Activated naive CD4-positive, alpha-beta T cell treated with anti-CD3 and anti-CD28 coated beads, Interleukin-2, amount 10 ng/mL, durations not matched to agents 7 days and 5 days (primary cell): ENCODE results near the gene CGB3.
"Not testable (repeated sequence)": the region's sequence is repeated elsewhere in the genome, so short reads cannot be mapped to it uniquely, and the experiment has no call there.

Experiments
- CTCF ChIA-PET: fragments of 350-600 bp; sonication (Branson Sonifier 250); formaldehyde crosslinking; loops from one replicate; lab custom pipeline; 2021; ENCODE audit warnings: antibody characterized with exemption; lab: Charles Lee
- DNase-seq: peaks from one replicate; pipeline ENCODE4 v3.0.0-alpha.2; 2020
- H3K27ac Mint-ChIP-seq: one replicate; pipeline ENCODE4 v1.8.0; 2021; ENCODE audit warnings: mild to moderate bottlenecking, moderate library complexity, mixed read lengths
- H3K27me3 Mint-ChIP-seq: one replicate; pipeline ENCODE4 v1.8.0; 2021; ENCODE audit warnings: mild to moderate bottlenecking, mixed read lengths
- H3K36me3 Mint-ChIP-seq: one replicate; pipeline ENCODE4 v1.8.0; 2021; ENCODE audit warnings: mixed read lengths
- H3K4me1 Mint-ChIP-seq: one replicate; pipeline ENCODE4 v1.8.0; 2021; ENCODE audit warnings: mixed read lengths
- H3K4me3 Mint-ChIP-seq: one replicate; pipeline ENCODE4 v1.8.0; 2021; ENCODE audit warnings: mild to moderate bottlenecking, moderate library complexity, mixed read lengths
- H3K9me3 Mint-ChIP-seq: one replicate; pipeline ENCODE4 v1.8.0; 2021; ENCODE audit warnings: mixed read lengths

CGB3 gene

DNA sequence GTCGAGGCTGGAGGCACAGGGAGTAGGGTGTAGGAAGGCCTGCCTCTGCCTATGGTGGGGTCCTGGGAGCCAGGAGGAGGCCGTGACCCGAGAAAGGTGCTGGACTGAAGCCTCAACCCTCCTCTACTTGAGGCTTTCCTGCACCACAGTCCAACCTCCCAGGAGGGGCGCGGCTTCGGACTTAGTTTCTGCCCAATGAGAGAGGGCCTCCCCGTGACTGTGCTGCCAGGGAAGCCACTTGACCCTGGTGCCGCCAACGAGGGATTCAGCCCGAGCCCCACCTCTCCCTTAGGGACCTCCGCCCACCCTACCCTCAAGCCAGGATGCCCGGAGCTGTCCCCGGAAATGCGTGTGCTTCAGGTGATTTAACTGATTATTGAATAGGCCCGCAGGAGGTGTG lies at the start of gene CGB3:
Gene CGB3 (minus strand): TSS at position 101 of the 400 bp plus-strand sequence. CDS start 362 bp downstream, outside the sequence.
- H3K27ac Mint-ChIP-seq, H3K9me3 Mint-ChIP-seq, DNase-seq, CTCF ChIA-PET, H3K36me3 Mint-ChIP-seq, H3K4me3 Mint-ChIP-seq: not testable (repeated sequence)
- peaks cover 14% of the 10 kb centered on the region for H3K4me1 Mint-ChIP-seq
- H3K27me3 Mint-ChIP-seq = peaks cover 24% of the 10 kb centered on the region

DNA sequence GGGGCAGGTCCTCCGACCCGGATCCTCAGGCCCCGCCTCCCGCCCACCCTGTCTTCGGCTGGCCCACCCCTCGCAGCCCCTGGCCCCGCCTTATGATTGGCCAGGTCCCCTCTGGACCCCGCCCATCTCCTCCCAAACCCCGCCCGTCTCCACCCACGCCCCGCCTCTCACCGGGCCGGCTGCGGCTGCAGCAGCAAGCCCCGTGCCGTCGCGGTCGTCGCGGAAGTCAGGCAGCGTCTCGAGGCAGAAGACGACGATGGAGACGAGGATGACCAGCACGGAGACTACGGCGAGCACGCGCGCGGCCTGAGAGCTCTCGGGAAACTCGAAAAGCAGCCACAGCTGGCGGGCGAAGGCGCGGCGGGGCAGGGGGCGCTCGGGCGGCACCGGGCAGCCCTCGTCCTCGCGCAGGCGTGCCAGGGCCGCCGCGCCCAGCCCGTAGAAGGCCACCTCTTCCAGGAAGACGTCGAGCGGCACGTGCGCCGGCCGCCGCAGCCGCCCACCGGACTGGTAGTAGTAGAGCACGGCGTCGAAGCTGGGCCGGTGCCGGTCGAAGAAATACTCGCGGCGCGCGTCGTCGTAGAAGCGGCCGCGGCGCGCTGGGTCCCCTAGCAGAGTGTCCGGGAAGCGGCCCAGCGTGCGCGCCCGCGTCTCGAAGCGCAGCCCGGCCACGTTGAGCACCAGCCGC lies 47.9 kb upstream of the CGB3 start:
- peaks cover 5% of the 10 kb centered on the region for H3K36me3 Mint-ChIP-seq
- peaks cover 92% of the 10 kb centered on the region for H3K27me3 Mint-ChIP-seq
- DNase-seq = peak; percentile 49
- CTCF ChIA-PET = no interaction called here
- no peaks in the 10 kb centered on the region for H3K9me3 Mint-ChIP-seq
- peaks cover 15% of the 10 kb centered on the region for H3K4me1 Mint-ChIP-seq
- H3K27ac Mint-ChIP-seq = no peak overlapping the region
- no peak overlapping the region for H3K4me3 Mint-ChIP-seq

DNA sequence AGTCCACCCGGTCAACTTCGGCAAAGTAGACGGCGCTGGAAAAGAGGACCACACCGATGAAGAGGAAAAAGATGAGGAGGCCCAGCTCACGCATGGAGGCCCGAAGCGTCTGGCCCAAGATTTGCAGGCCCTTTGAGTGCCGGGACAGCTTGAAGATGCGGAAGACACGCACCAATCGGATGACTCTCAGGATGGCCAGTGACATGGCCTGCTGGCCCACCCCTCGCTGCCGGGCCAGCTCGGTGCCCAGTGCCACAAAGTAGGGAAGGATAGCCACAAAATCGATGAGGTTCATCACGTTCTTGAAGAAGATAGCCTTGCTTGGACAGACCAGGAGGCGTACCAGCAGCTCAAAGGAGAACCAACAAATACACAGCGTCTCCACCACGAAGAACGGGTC lies 46.3 kb upstream of the CGB3 start:
- H3K4me3 Mint-ChIP-seq = no peak overlapping the region
- peaks cover 95% of the 10 kb centered on the region for H3K27me3 Mint-ChIP-seq
- peaks cover 5% of the 10 kb centered on the region for H3K36me3 Mint-ChIP-seq
- no peaks in the 10 kb centered on the region for H3K9me3 Mint-ChIP-seq
- no peak overlapping the region for H3K27ac Mint-ChIP-seq
- peaks cover 15% of the 10 kb centered on the region for H3K4me1 Mint-ChIP-seq
- DNase-seq = no peak
- CTCF ChIA-PET = interaction anchor here (0.9 to 1.3 kb wide), 2 partner anchors 28 to 156 kb away, joined by 3 read pairs; no protein-coding TSS in a partner anchor

DNA sequence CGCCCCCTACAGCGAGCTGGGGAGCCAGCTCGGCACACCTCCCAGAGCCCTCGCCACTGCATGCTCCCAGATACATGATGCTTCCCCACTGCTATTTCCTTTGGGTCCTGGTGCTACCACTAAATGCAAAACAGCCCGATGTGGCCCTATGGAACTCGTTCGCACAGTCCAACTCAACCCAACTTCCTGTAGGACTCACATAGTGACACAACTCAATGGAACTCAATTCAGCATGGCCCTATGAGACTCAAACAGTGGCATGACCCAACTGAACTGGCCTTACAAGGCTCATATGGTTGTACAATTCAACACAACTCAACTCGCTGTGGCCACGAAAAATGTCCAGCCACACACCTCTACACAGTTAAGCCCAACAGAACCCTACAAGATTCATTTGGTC lies 44.9 kb upstream of the CGB3 start:
- peaks cover 96% of the 10 kb centered on the region for H3K27me3 Mint-ChIP-seq
- peaks cover 5% of the 10 kb centered on the region for H3K36me3 Mint-ChIP-seq
- CTCF ChIA-PET = interaction anchor here (1.8 kb wide), 1 partner anchor 130 kb away, joined by 7 read pairs; no protein-coding TSS in a partner anchor
- H3K9me3 Mint-ChIP-seq = no peaks in the 10 kb centered on the region
- no peak for DNase-seq
- H3K4me1 Mint-ChIP-seq = peaks cover 15% of the 10 kb centered on the region
- no peak overlapping the region for H3K27ac Mint-ChIP-seq
- H3K4me3 Mint-ChIP-seq = no peak overlapping the region

DNA sequence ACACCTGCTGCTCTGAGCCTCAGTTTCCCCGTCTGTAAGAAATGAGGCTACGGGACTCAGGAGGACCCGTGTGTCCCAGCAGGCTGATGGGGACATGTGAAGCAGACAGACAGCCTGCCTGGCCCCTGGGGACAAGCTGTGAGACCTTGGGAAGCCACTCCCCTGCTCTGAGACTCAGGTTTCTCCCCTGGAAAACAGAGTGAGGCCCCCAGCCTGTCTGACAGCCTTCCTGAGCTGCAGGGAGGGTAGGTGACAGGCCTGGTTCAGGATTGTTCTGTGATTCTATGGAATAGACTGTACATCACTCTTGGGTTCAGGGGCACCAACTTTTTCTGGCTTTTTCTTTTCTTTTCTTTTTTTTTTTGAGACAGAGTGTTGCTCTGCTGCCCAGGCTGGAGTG lies 43.4 kb upstream of the CGB3 start:
- Mint-ChIP-seq H3K36me3 (no peaks in the 10 kb centered on the region), H3K27me3 (peaks cover 96% of the 10 kb centered on the region), H3K4me3 (no peak overlapping the region), H3K4me1 (peaks cover 6% of the 10 kb centered on the region), H3K9me3 (no peaks in the 10 kb centered on the region), H3K27ac (no peak overlapping the region)
- no peak for DNase-seq
- CTCF ChIA-PET = no interaction called here

DNA sequence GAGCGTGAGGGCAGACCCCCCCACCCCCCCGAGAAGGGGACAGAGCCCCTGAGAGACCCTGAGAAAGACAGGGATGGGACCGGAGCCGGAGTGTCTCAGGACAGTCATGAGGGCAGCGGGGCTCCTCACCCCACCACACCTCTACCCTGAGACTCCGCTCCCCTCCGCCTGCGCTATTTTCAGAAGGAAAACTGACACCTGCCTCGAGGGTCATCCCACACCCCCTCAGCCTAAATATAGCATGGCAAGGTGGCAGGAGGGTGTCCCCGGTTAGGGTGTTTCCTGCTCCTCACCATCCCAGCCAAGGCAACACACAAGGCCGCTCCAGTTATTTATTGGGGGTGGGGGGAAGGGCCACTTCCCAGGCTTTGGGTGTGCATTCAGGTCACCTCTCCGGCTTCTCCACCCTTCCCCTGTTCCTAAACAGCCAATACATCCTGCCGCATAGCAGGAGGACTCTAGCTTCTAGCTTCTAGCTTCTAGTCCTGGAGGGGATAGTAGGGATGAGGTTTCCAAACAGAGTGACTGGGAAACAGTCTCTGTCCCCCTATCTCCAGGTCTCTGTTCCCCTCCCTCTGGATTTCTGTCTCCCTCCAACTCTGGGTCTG lies 41.9 kb upstream of the CGB3 start:
- Mint-ChIP-seq H3K27me3 (peaks cover 98% of the 10 kb centered on the region), H3K4me1 (no peaks in the 10 kb centered on the region), H3K36me3 (no peaks in the 10 kb centered on the region), H3K4me3 (no peak overlapping the region), H3K9me3 (no peaks in the 10 kb centered on the region), H3K27ac (no peak overlapping the region)
- CTCF ChIA-PET = interaction anchor here (1.2 kb wide), 1 partner anchor 32 kb away, joined by 3 read pairs; no protein-coding TSS in a partner anchor
- no peak for DNase-seq

DNA sequence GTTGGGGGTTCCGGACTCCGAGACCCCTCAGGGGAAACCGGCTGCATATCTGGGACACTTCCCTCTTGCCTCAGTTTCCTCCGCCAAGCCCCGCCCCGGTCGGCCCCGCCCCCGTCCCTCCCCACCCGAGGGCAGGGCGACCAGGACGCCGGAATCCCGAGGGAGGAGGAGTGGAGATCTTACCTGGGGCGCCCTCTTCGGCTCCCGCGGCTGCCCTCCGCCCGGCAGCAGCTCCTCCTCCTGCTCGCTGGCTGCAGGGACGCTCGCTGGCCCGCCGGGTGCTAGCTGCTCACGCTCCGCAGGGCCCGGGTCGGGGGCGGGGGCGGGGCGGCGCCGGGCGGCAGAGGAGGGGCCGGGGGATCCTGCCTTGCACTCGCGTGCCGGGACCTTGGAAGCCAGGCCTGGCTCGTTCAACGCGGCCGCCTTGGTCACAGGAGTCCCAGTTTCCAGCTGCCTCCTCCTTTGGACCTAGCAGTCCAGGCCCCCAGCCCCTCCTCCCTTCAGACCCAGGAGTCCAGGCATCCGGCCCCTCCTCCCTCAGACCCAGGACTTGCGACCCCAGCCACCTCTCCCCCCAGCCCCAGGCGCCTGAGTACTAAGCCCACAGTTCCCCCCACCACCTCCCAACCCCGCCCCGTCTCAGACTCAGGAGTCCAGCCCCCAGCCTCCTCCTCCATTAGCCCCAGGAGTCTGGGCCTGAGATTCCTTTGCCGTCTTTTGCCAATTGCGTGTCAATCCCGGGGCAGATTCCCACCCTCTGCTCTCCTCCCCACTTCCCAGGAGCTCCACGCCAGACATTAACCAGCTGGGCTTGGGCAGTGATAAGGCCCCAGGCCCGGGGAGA lies 40.9 kb upstream of the CGB3 start, which contains the start of gene NTF4:
Gene NTF4 (minus strand): TSS at position 51 of the 844 bp plus-strand sequence. CDS start 2,821 bp downstream, outside the sequence.
- Mint-ChIP-seq H3K4me3 (no peak within 1 kb of the TSS), H3K27me3 (peaks cover 98% of the 10 kb centered on the region), H3K9me3 (no peaks in the 10 kb centered on the region), H3K4me1 (no peaks in the 10 kb centered on the region), H3K36me3 (no peaks in the 10 kb centered on the region), H3K27ac (no peak within 1 kb of the TSS)
- no peak for DNase-seq
- CTCF ChIA-PET = interaction anchor here (1.2 kb wide), 1 partner anchor 33 kb away, joined by 3 read pairs; no protein-coding TSS in a partner anchor

DNA sequence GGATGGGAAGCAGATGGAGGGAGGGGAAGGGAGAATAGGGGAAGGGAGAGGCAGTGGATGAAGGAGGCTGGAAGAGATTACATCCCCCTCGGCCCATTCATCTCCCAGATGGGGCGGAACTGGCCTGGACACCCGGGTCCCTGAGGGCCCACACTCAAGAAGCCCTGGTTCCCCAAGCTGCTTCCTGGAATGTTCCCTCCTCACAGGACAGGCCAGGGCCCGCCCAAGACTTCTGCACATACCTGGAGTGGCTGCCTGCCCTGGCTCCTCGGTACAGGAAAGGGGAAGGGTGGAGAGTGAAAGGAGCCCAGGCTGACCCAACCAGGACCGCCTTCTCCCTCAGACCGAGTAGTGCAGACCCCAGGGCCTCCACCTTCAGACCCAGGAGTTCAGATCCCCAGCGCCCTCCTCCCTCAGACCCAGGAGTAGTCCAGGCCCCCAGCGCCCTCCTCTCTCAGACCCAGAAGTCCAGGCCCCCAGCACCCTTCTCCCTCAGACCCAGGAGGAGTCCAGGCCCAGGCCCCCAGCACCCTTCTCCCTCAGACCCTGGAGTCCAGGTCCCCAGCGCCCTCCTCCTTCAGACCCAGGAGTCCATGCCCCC lies 40.0 kb upstream of the CGB3 start:
- DNase-seq = no peak
- Mint-ChIP-seq H3K36me3 (no peaks in the 10 kb centered on the region), H3K9me3 (no peaks in the 10 kb centered on the region), H3K27ac (no peak overlapping the region), H3K27me3 (peaks cover 100% of the 10 kb centered on the region), H3K4me3 (no peak overlapping the region), H3K4me1 (no peaks in the 10 kb centered on the region)
- CTCF ChIA-PET = interaction anchor here (0.6 kb wide), 1 partner anchor 25 kb away, joined by 3 read pairs; no protein-coding TSS in a partner anchor

DNA sequence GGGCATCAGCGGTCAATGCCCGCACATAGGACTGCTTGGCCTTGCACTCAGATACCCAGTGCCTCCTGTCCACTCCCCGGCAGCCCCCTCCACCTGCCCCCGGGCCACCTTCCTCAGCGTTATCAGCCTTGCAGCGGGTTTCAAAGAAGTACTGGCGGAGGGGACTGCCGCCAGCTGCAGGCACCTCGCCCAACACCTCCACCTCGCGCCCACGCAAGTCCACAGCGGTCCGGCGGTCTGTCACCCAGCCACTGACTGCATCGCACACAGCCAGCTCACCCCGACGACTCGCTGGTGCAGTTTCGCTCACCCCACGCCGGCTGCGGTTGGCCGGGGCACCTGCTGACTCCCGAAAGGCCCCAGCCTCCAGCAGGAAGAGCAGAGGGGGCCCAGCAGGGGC lies 37.3 kb upstream of the CGB3 start:
- peaks cover 100% of the 10 kb centered on the region for H3K27me3 Mint-ChIP-seq
- no peak for DNase-seq
- no peak overlapping the region for H3K27ac Mint-ChIP-seq
- CTCF ChIA-PET = interaction anchor here (1.8 kb wide), 1 partner anchor 85 kb away, joined by 4 read pairs; no protein-coding TSS in a partner anchor
- peaks cover 3% of the 10 kb centered on the region for H3K36me3 Mint-ChIP-seq
- no peak overlapping the region for H3K4me3 Mint-ChIP-seq
- no peaks in the 10 kb centered on the region for H3K9me3 Mint-ChIP-seq
- H3K4me1 Mint-ChIP-seq = peaks cover 19% of the 10 kb centered on the region

DNA sequence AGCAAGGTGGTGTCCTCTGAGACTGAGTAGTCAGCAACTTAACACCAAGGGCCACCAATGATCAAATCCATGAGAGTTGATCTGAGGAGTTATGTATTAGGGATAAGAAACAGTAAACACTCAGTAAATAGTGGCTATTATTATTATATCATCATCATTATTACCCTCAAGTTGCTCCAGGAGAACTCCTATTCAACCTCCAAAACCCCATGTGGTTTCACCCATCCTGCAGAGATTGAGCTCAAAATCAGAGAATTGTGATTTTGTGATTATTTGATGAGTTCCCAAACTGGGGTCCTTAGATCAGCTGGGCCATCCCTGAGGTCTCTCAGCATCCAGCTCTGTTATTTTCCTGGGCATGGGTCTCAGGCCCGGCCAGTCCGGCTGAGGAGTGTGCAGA lies 36.9 kb upstream of the CGB3 start:
- Mint-ChIP-seq H3K27ac (no peak overlapping the region), H3K4me3 (no peak overlapping the region), H3K36me3 (peaks cover 3% of the 10 kb centered on the region), H3K27me3 (peaks cover 100% of the 10 kb centered on the region), H3K4me1 (peaks cover 22% of the 10 kb centered on the region), H3K9me3 (no peaks in the 10 kb centered on the region)
- CTCF ChIA-PET = interaction anchor here (1.8 kb wide), 1 partner anchor 85 kb away, joined by 4 read pairs; no protein-coding TSS in a partner anchor
- no peak for DNase-seq

DNA sequence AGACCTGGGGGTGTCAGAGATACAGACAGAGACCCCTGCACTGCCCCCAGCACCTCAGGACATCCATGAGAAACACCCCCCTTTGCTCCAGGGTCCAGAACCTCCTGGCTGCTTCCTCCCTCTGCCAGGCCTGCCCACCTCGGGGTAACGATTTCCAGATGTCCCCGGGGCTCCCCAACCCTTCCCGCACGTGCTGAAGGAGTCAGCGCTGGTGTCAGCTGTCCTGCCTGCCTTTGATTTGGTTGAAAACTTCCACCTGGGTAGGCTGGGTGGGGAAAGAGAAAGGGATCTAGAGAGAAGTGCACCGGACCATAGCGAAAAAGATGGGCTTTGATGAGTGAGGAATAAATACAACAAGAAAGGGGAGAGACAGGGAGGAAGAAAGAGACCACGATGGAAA lies 34.9 kb upstream of the CGB3 start:
- H3K4me1 Mint-ChIP-seq = peaks cover 26% of the 10 kb centered on the region
- H3K36me3 Mint-ChIP-seq = peaks cover 3% of the 10 kb centered on the region
- no peak for DNase-seq
- H3K27ac Mint-ChIP-seq = no peak overlapping the region
- peaks cover 97% of the 10 kb centered on the region for H3K27me3 Mint-ChIP-seq
- CTCF ChIA-PET = no interaction called here
- no peaks in the 10 kb centered on the region for H3K9me3 Mint-ChIP-seq
- no peak overlapping the region for H3K4me3 Mint-ChIP-seq

DNA sequence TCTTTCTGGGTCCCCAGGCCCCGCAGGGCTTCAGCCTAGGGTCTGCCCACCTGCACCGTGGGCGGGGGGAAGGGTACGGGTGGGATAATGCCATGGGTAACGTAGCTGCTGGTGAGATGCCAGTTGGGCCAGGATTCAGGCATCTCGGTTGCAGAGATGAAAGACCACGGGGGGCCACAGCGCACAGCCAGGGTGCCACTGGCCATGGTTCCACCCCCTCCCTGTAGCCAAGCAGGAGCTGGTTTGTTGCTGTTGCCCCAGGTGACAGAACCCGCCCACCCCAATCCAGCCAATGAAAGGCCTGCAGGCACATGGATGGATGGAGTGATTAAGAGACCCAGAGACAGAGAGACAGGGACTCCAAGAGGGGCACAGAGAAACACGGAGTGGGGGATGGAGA lies 34.4 kb upstream of the CGB3 start:
- no peak for DNase-seq
- CTCF ChIA-PET = no interaction called here
- H3K4me3 Mint-ChIP-seq = no peak overlapping the region

DNA sequence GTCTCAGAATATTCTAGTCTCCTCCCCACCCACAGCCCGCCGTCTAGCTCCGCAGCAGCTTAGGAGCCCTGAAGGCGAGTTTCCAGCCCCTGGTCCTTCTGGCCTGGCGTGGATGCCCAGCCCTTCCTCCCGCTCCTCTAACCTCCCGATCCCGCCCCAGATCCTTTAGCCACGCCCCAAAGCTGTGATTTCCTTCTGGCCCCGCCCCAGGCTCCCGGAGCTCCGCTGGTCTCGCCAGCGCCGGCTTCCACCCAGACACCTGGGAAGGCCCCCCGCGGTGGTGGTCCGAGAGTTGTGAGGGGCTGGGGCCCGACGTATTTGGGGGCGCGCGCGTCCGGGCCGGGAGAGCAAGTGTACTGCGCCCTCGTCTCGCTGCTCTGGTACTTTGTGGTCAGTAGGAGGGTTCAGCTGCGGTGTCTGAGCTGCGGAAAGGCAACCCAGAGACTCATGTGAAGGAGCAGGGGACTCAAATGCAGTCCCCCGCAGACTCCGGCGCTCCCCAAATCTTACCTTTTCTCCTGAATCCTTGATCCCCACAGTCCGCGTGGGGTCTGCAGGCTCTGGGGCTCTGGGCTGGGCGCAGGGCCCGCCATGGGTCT lies 33.6 kb upstream of the CGB3 start, which contains the start of gene CGB7:
Gene CGB7 (minus strand): TSS at position 114 of the 599 bp plus-strand sequence. CDS start 2,374 bp downstream, outside the sequence.
- Mint-ChIP-seq H3K27ac (no peak within 1 kb of the TSS), H3K4me1 (peaks cover 26% of the 10 kb centered on the region), H3K4me3 (peak within 1 kb of the TSS; percentile 70), H3K27me3 (peaks cover 94% of the 10 kb centered on the region), H3K9me3 (no peaks in the 10 kb centered on the region), H3K36me3 (peaks cover 3% of the 10 kb centered on the region)
- CTCF ChIA-PET = no interaction called here
- DNase-seq = peak; percentile 65

More for the DNA sequence above, 34.4 kb upstream of the CGB3 start:
- no peaks in the 10 kb centered on the region for H3K9me3 Mint-ChIP-seq
- no peak overlapping the region for H3K27ac Mint-ChIP-seq
- H3K4me1 Mint-ChIP-seq = peaks cover 26% of the 10 kb centered on the region
- peaks cover 97% of the 10 kb centered on the region for H3K27me3 Mint-ChIP-seq
- H3K36me3 Mint-ChIP-seq = peaks cover 3% of the 10 kb centered on the region
